ENCODE results near the gene F2R. TPM values are rescaled to one million over a fixed set of nuclear protein-coding genes. Genes with fewer than 3 reads are reported as not detected.

Gene F2R
- total RNA-seq, 1 experiment from 2014 or later = 6.3 TPM

DNA sequence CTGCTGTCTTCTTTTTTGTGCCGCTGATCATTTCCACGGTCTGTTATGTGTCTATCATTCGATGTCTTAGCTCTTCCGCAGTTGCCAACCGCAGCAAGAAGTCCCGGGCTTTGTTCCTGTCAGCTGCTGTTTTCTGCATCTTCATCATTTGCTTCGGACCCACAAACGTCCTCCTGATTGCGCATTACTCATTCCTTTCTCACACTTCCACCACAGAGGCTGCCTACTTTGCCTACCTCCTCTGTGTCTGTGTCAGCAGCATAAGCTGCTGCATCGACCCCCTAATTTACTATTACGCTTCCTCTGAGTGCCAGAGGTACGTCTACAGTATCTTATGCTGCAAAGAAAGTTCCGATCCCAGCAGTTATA, 17.1 kb downstream of the F2R start:
- BruUV-seq (replicated peaks) = no TSS peak
- H3K4me1 Mint-ChIP-seq (ENCODE audit: low read depth, unreplicated experiment) = peaks cover 5% of the 10 kb centered on the region

DNA sequence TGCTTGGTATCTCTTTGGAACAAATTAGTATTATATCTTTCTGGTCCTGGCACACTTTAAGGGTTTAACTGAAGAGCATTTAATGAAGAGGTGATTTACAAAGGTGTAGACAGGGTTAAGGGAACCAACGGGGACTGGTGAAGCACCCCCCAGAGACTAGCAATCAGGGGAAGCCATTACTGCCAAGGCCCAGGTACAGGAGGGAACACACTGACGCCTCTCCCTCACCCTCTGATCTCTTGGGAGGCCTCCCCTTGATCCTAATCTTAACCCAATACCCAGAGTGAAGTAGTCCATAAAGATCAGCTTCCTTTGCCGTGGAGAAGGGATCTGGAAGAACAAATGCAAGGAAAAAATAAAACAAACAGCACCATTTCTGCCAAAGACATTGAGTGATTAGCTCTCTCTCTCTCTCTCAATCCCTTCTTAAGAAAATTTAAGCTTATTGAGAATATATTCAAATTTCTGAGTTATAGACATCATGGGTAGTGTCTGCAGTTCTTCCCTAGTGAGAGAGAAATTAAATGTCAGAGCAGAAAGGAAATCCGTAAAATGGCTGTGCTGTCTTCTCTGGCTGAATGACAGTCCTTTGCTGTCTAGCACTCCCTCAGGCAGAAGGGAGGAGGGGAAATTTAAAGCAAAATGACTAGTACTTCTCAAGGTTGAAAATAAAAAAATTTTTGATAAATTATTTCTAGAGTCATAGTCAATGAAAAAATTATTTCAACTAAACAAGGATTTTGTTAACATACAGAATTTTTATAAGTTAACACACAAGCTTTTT, 20.0 kb downstream of the F2R start:
- Histone ChIP-seq H3K4me3 (ENCODE audit: low read depth, low read length) (no peak overlapping the region), H3K9me3 (no peaks in the 10 kb centered on the region), H3K4me1 (peaks cover 11% of the 10 kb centered on the region; the same call in 1 of the 2 replicates), H3K27me3 (replicated peaks; ENCODE audit: control insufficient read depth, insufficient read depth, low read length) (no peaks in the 10 kb centered on the region), H3K36me3 (ENCODE audit: control insufficient read depth, insufficient read depth, low read length) (no peaks in the 10 kb centered on the region; the same call in 1 of the 2 replicates)
- intact Hi-C loops (cut with micrococcal nuclease; ENCODE audit: unreplicated experiment) = no loop called here
- ChIA-PET CTCF (no interaction called here), POLR2A (no interaction called here)
- no peaks in the 10 kb centered on the region for H3K27me3 Mint-ChIP-seq (ENCODE audit: insufficient read depth, unreplicated experiment)
- H3K36me3 Mint-ChIP-seq (ENCODE audit: insufficient read depth, unreplicated experiment) = no peaks in the 10 kb centered on the region
- BruUV-seq (replicated peaks) = no TSS peak
- H3K4me1 Mint-ChIP-seq (ENCODE audit: low read depth, unreplicated experiment) = peaks cover 5% of the 10 kb centered on the region
- peaks cover 1% of the 10 kb centered on the region for H3K9me3 Mint-ChIP-seq (ENCODE audit: unreplicated experiment)
- H3K27ac Mint-ChIP-seq (ENCODE audit: unreplicated experiment) = no peak overlapping the region
- no peak for DNase-seq
- no peak for TF ChIP-seq CTCF (IDR thresholded peaks at IDR 0.05; ENCODE audit: insufficient read depth in 1 of 2, low read depth in 1 of 2, low read length in 1 of 2, severe bottlenecking in 1 of 2, unreplicated experiment in 1 of 2)
- no peak overlapping the region for H3K4me3 Mint-ChIP-seq (ENCODE audit: unreplicated experiment)

More for the DNA sequence above, 17.1 kb downstream of the F2R start:
- no peaks in the 10 kb centered on the region for H3K27me3 Mint-ChIP-seq (ENCODE audit: insufficient read depth, unreplicated experiment)
- intact Hi-C loops (cut with micrococcal nuclease; ENCODE audit: unreplicated experiment) = no loop called here
- no peak overlapping the region for H3K4me3 Mint-ChIP-seq (ENCODE audit: unreplicated experiment)
- ChIA-PET POLR2A (no interaction called here), CTCF (no interaction called here)
- peaks cover 30% of the 10 kb centered on the region for H3K9me3 Mint-ChIP-seq (ENCODE audit: unreplicated experiment)
- no peak for DNase-seq
- H3K27me3 ChIP-seq (replicated peaks; ENCODE audit: control insufficient read depth, insufficient read depth, low read length) = no peaks in the 10 kb centered on the region
- no peak overlapping the region for H3K4me3 ChIP-seq (ENCODE audit: low read depth, low read length)
- H3K9me3 ChIP-seq = peaks cover 16% of the 10 kb centered on the region
- no peak for TF ChIP-seq CTCF (IDR thresholded peaks at IDR 0.05; ENCODE audit: insufficient read depth in 1 of 2, low read depth in 1 of 2, low read length in 1 of 2, severe bottlenecking in 1 of 2, unreplicated experiment in 1 of 2)
- H3K36me3 Mint-ChIP-seq (ENCODE audit: insufficient read depth, unreplicated experiment) = peaks cover 9% of the 10 kb centered on the region
- H3K4me1 ChIP-seq = no peaks in the 10 kb centered on the region
- no peaks in the 10 kb centered on the region; the same call in 1 of the 2 replicates for H3K36me3 ChIP-seq (ENCODE audit: control insufficient read depth, insufficient read depth, low read length)
- H3K27ac Mint-ChIP-seq (ENCODE audit: unreplicated experiment) = no peak overlapping the region

- ChIA-PET POLR2A (no interaction called here), CTCF (interaction anchor here (0.7 kb wide), 1 partner anchor 33 kb away, joined by 3 read pairs; no protein-coding TSS in a partner anchor)
- no peaks in the 10 kb centered on the region for H3K27me3 Mint-ChIP-seq (ENCODE audit: insufficient read depth, unreplicated experiment)
- TF ChIP-seq CTCF (IDR thresholded peaks at IDR 0.05; ENCODE audit: insufficient read depth in 1 of 2, low read depth in 1 of 2, low read length in 1 of 2, severe bottlenecking in 1 of 2, unreplicated experiment in 1 of 2) = no peak
- no peaks in the 10 kb centered on the region for H3K9me3 Mint-ChIP-seq (ENCODE audit: unreplicated experiment)
- H3K36me3 Mint-ChIP-seq (ENCODE audit: insufficient read depth, unreplicated experiment) = no peaks in the 10 kb centered on the region
- H3K27ac Mint-ChIP-seq (ENCODE audit: unreplicated experiment) = no peak overlapping the region
- no peaks in the 10 kb centered on the region for H3K27me3 ChIP-seq (replicated peaks; ENCODE audit: control insufficient read depth, insufficient read depth, low read length)
- peaks cover 11% of the 10 kb centered on the region; the same call in 1 of the 2 replicates for H3K4me1 ChIP-seq
- intact Hi-C loops (cut with micrococcal nuclease; ENCODE audit: unreplicated experiment) = no loop called here
- no peak overlapping the region for H3K4me3 ChIP-seq (ENCODE audit: low read depth, low read length)
- no peaks in the 10 kb centered on the region; the same call in 1 of the 2 replicates for H3K36me3 ChIP-seq (ENCODE audit: control insufficient read depth, insufficient read depth, low read length)
- no peak overlapping the region for H3K4me3 Mint-ChIP-seq (ENCODE audit: unreplicated experiment)
- no peaks in the 10 kb centered on the region for H3K9me3 ChIP-seq
- BruUV-seq (replicated peaks) = no TSS peak
- no peak for DNase-seq
- peaks cover 5% of the 10 kb centered on the region for H3K4me1 Mint-ChIP-seq (ENCODE audit: low read depth, unreplicated experiment)
Observed at GRCh38 chr5:76736679-76737556, 21.0 kb downstream of the F2R start.
